Gastrocnemius medialis (tissue), 4 donors: ENCODE data around the gene IDH3B. TPM values are rescaled to one million over a fixed set of nuclear protein-coding genes. Genes with fewer than 3 reads are reported as not detected.

Source experiments
- ATAC-seq, 2 donors: fragments of 150-250 bp; one replicate each; pipeline ENCODE4 v1.9.1; 2016
- DNase-seq, 2 donors: peaks; one replicate each; pipeline ENCODE4 v3.0.0-alpha.2; 2019
- H3K27ac ChIP-seq, 4 donors: fragments of 200-600 bp; sonication (generic); 1 replicate in 1 of 4; 2 replicates in 3 of 4; pipeline ENCODE4 v1.5.1; 2016 to 2018; ENCODE audit warnings: mild to moderate bottlenecking in 2 of 4, moderate library complexity in 1 of 4
- H3K27me3 ChIP-seq, 3 donors: fragments of 200-600 bp; sonication (generic) in 2 of 3; 1 replicate in 1 of 3; 2 replicates in 2 of 3; pipeline versions ENCODE4 v1.5.1 to v1.6.0; 2016 to 2019; ENCODE audit warnings: mild to moderate bottlenecking in 1 of 3, moderate library complexity in 1 of 3
- H3K36me3 ChIP-seq, 2 donors: fragments of 200-600 bp; sonication (generic) in 1 of 2; one replicate each; pipeline ENCODE4 v1.5.1; 2017 to 2018
- H3K4me1 ChIP-seq, 2 donors: fragments of 200-600 bp; sonication (generic) in 1 of 2; one replicate each; pipeline ENCODE4 v1.5.1; 2016 to 2017; ENCODE audit warnings: mild to moderate bottlenecking in 2 of 2
- H3K4me3 ChIP-seq, 4 donors: fragments of 200-600 bp; sonication (generic) in 3 of 4; 1 replicate in 1 of 4; 2 replicates in 3 of 4; pipeline ENCODE4 v1.5.1; 2016 to 2019; ENCODE audit warnings: mild to moderate bottlenecking in 2 of 4
- H3K9me3 ChIP-seq, 3 donors: fragments of 200-600 bp; sonication (generic) in 2 of 3; 1 replicate in 1 of 3; 2 replicates in 2 of 3; pipeline ENCODE4 v1.5.1; 2016 to 2019
- POLR2A ChIP-seq, 2 donors: fragments of 450-650 bp; IDR thresholded peaks; one replicate each; pipeline ENCODE4 v1.6.1; 2017; ENCODE audit warnings: antibody characterized with exemption in 2 of 2, mild to moderate bottlenecking in 2 of 2, moderate library complexity in 2 of 2
- in situ Hi-C, 4 donors: fragments of 200-750 bp; cut with MboI; loops; one replicate each; pipeline versions ENCODE4 v1.15.0 to v1.8.0; 2017; ENCODE audit warnings: low sequenced_read_pairs in 4 of 4
- intact Hi-C: fragments of 100-400 bp; cut with DNase I; formaldehyde crosslinking; loops from one replicate; pipeline ENCODE4 v1.15.1; 2023; ENCODE audit warnings: low total_unique reads
- total RNA-seq, 4 donors: library from RNA; depleted of rRNA; stranded (reverse); fragments of >200 nt; gene quantifications; one replicate each; pipeline versions ENCODE4 v1.1.0 to v1.2.3, GENCODE V29; 2016
- TF ChIP-seq, protein P1 (sequence below), 5 experiments: fragments of 450-650 bp in 3 of 5; fragments of 200-600 bp in 2 of 5; sonication (generic) in 2 of 5; IDR thresholded peaks in 4 of 5; conservative IDR thresholded peaks in 1 of 5; 1 replicate in 4 of 5; 2 replicates in 1 of 5; pipeline ENCODE4 v1.5.1; 2016 to 2019; ENCODE audit warnings: antibody characterized with exemption in 5 of 5, mild to moderate bottlenecking in 3 of 5, moderate library complexity in 3 of 5

The IDH3B gene
- total RNA-seq, 4 donors from 2014 or later, result 95.5 to 176 (median 136) TPM

DNA sequence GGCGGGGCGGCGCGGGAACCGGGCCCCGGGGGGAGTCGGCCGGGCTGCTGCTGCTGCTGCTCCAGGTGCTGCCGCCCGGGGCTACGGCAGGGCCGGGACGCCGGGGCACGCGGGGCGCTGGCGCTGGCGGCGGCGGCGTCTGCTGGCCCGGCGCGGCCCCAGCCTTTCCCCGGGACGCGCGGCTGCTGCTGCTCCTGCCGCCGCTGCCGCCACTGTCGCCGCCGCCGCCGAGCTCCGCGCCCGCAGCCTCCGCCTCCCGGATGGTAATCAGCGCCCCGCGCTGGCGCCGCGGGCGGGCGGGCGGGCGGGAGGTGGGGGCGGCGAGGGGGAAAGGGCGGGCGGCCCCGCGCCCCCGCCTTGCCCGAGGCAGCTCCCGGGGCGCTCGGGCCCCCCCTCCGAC, 28.9 kb upstream of the IDH3B start:
- H3K27ac ChIP-seq, result no peak overlapping the region
- H3K9me3 ChIP-seq, result no peaks in the 10 kb centered on the region
- peak in 1 of 2 donors; percentile 6 for ATAC-seq
- in situ Hi-C loops (no loop called here), intact Hi-C loops (no loop called here)
- H3K27me3 ChIP-seq, result peaks cover 21 to 44% (median 30%) of the 10 kb centered on the region in 3 donors
- peak overlapping the region in 1 of 4 donors; percentile 47 for H3K4me3 ChIP-seq
- no peak for DNase-seq
- no peaks in the 10 kb centered on the region for H3K36me3 ChIP-seq
- TF ChIP-seq, protein P1, sequence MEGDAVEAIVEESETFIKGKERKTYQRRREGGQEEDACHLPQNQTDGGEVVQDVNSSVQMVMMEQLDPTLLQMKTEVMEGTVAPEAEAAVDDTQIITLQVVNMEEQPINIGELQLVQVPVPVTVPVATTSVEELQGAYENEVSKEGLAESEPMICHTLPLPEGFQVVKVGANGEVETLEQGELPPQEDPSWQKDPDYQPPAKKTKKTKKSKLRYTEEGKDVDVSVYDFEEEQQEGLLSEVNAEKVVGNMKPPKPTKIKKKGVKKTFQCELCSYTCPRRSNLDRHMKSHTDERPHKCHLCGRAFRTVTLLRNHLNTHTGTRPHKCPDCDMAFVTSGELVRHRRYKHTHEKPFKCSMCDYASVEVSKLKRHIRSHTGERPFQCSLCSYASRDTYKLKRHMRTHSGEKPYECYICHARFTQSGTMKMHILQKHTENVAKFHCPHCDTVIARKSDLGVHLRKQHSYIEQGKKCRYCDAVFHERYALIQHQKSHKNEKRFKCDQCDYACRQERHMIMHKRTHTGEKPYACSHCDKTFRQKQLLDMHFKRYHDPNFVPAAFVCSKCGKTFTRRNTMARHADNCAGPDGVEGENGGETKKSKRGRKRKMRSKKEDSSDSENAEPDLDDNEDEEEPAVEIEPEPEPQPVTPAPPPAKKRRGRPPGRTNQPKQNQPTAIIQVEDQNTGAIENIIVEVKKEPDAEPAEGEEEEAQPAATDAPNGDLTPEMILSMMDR (IDR thresholded peaks at IDR 0.05 in 4 of 5, conservative IDR thresholded peaks at IDR 0.05 in 1 of 5), result no peak
- TF ChIP-seq POLR2A (IDR thresholded peaks at IDR 0.05), result no peak
- no peaks in the 10 kb centered on the region for H3K4me1 ChIP-seq

DNA sequence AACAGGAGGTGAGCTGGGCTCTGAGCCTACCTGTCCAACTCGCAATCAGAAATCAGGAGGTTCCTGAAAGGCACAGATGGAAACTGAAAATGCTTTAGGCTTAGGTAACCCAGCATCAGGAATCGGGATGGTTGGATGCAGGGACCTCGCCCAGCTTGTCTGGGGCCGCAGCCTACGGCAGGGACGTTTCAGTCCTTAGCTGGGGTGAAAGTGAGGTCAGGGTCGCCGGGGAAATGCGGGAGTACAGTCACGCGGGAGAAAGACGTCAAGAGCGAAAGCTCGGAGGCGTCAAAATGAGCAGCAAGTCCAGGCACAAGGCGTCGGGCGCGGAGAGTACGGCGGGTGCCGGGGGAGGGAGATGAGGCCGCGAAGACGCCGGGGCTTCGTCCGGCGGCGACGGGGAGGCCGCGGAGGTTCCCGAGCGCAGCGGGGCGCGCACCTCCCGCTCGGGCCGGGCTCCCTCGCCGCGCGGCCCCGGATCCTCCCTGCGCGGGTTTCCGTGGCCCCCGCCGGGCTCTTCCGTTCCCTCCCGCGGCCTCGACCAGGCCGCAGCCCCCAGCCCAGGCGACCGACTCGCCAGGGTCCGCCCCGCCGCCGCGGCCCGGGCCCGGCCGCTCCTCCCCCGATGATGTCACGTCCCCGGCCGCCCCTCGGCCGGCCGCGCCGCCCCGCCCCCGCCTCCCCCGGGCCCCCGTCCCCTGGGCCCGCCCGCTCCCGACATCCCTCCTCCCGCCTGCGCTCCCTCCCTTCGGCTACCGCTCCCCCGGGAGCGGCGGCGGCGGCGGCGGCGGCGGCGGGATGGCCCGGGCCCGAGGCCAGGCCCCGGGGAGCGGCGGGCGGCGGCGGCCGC, 28.2 kb upstream of the IDH3B start, which contains the start of gene EBF4:
Gene EBF4 (plus strand): TSS at position 745 of the 850 bp plus-strand sequence. CDS start 866 bp downstream, outside the sequence.
- no peaks in the 10 kb centered on the region for H3K36me3 ChIP-seq
- H3K9me3 ChIP-seq, result no peaks in the 10 kb centered on the region
- peak within 1 kb of the TSS; percentile 24 to 69 (median 53) for H3K27ac ChIP-seq
- in situ Hi-C loops, result no loop called here
- TF ChIP-seq, protein P1 (IDR thresholded peaks at IDR 0.05 in 4 of 5, conservative IDR thresholded peaks at IDR 0.05 in 1 of 5), result no peak
- TF ChIP-seq POLR2A (IDR thresholded peaks at IDR 0.05), result peak; percentile 33 to 56
- DNase-seq, result no peak
- ATAC-seq, result peak; percentile 39 to 56
- H3K27me3 ChIP-seq, result peaks cover 21 to 48% (median 36%) of the 10 kb centered on the region in 3 donors
- peak within 1 kb of the TSS; percentile 41 to 62 (median 51) for H3K4me3 ChIP-seq
- intact Hi-C loops, result no loop called here
- no peaks in the 10 kb centered on the region for H3K4me1 ChIP-seq

DNA sequence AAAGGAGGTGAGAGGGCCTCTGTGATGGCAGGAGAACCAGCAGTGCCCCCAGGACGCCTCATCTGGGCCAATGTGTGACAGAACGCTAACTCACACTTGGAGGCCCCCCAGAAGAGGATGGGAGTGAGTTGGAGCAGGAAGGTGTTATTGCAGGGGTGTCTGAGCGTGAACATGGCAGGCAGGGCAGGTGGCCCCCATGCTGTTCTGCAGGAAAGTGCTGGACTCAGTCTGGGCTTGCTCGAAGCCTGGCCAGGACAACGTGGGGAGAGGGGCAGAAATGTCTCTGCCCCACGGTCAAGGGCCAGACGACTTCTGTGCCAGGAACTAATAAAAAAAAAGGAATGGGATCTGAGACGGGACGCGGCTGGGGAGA, 27.6 kb upstream of the IDH3B start:
- intact Hi-C loops, result no loop called here
- no peak for TF ChIP-seq POLR2A (IDR thresholded peaks at IDR 0.05)
- TF ChIP-seq, protein P1 (IDR thresholded peaks at IDR 0.05 in 4 of 5, conservative IDR thresholded peaks at IDR 0.05 in 1 of 5), result no peak
- H3K4me3 ChIP-seq, result peak overlapping the region; percentile 41 to 62 (median 51)
- no peaks in the 10 kb centered on the region for H3K4me1 ChIP-seq
- peak overlapping the region in 3 of 4 donors; percentile 40 to 69 (median 66) for H3K27ac ChIP-seq
- no peaks in the 10 kb centered on the region for H3K9me3 ChIP-seq
- DNase-seq, result no peak
- in situ Hi-C loops, result no loop called here
- H3K36me3 ChIP-seq, result no peaks in the 10 kb centered on the region
- H3K27me3 ChIP-seq, result peaks cover 23 to 48% (median 33%) of the 10 kb centered on the region in 3 donors
- ATAC-seq, result no peak

DNA sequence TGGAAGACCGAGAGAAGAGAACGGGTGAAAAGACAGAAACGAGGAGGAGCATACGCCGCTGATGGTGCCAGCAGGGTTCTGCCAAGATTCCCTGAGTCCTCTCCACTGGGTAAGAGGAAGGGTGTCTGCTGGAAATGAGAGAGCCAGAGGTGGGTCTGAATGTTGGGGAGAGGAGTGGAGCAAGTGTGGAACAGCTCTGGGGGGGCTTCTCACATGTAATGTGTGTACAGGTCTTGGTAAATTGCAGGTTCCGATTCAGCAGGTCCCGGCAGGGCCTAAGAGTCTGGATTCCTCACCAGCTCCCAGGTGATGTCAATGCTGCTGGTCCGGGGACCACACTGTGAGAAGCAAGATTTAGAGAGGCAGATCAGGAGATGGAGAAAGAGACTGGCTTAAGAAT, 27.1 kb upstream of the IDH3B start:
- Histone ChIP-seq H3K4me3 (no peak overlapping the region), H3K9me3 (no peaks in the 10 kb centered on the region), H3K4me1 (no peaks in the 10 kb centered on the region), H3K27ac (no peak overlapping the region), H3K27me3 (peaks cover 22 to 45% (median 33%) of the 10 kb centered on the region in 3 donors), H3K36me3 (no peaks in the 10 kb centered on the region)
- ATAC-seq, result no peak
- in situ Hi-C loops (no loop called here), intact Hi-C loops (no loop called here)
- no peak for DNase-seq
- no peak for TF ChIP-seq POLR2A (IDR thresholded peaks at IDR 0.05)
- TF ChIP-seq, protein P1 (IDR thresholded peaks at IDR 0.05 in 4 of 5, conservative IDR thresholded peaks at IDR 0.05 in 1 of 5), result no peak
